Activated CD8-positive, alpha-beta memory T cell treated with anti-CD3 and anti-CD28 coated beads, Interleukin-2, amount 50 U/mL, for 4 hours (primary cell): ENCODE measurements around the gene KCNG1.
A peak's percentile ranks its signal among the peaks of the same experiment; 100 is the strongest.
"Not testable (repeated sequence)": the region's sequence is repeated elsewhere in the genome, so short reads cannot be mapped to it uniquely, and the experiment has no call there.

ENCODE experiments used
- DNase-seq: peaks from one replicate; pipeline ENCODE4 v3.0.0-alpha.2; 2020

The KCNG1 gene

DNA sequence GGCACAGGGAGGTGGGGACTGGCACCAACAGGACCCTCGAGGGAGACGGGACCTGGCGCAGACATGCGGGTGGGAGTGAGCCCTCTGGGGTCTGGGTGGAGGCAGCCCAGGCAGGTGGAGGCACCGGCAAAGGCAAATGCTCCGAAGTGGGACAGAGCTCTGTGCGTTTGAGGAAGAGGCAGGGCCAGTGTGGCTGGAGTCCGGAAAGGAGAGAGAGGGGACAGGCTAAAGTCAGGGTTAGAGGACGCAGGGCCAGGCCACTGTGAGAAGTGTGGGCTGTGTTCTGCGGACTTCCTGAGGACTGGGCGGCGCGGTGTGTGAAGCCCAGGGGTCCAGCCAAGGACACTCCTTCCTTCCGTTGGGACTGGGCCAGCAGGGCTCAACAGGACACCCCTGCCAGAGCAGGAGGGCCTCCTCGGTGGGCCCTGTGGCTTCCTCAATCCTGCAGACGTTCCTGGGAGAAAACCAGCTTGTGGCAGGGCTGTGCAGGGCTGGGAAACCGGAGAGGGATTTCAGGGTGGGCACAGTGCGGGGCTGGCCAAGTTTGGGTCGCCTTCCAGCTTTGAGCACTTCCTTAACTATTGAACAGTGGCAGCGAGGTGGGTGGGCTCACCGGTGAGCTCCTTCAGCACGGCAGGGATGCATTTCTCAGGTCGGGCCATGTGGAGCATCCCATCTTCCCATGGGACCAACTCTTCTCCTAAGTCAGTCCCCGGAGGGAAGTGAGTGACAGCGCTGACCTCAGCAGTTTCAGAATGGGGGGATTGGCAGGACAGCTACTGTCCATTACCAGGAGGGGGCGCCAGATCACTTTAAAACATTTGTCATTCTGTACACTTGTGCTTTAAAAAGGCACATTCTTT, 41.8 kb downstream of the KCNG1 start:
- DNase-seq, result peak; percentile 71

DNA sequence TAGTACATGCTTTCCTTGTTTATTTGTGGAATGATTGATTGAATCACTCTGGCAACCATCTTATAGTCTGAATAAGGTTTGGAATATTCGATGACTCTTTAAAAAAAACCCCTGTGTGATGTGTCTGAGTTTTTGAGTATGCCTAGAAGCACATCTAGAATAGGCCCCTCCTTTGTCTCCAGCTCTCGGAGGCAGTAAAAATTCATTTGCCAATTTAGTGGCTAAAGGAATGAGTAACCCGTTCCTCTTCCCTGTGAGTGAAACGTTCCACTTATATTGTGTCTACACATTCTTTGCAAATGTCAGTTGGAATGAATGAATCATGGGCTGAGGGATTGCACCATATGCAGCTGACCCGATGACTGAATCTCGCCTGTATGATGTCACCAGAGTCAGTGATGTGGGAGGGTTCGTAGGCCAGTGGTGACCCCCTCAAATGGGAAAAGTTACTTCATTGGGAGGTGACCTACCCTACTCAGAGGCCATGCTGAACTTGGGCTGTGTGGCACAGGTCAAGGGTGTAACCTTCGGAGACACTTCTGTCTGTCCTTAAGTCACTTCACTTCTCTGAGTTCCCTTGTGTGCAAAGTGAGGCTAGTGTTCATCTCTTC, 42.7 kb downstream of the KCNG1 start:
- no peak for DNase-seq

DNA sequence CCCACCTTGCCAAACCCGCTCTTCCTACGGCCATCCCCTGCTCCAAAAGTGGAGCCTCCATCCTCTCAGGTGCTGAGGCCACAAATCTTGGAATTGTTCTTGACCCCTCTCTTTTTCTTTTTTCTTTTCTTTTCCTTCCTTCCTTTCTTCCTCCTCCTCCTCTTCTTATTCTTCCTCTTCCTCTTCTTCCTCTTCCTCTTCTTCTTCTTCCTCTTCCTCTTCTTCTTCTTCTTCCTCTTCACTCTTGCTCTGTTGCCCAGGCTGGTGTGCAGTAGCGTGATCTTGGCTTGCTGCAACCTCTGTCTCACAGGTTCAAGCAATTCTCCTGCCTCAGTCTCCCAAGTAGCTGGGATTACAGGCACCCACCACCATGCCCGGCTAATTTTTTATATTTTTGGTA, 44.4 kb downstream of the KCNG1 start:
- not testable (repeated sequence) for DNase-seq

DNA sequence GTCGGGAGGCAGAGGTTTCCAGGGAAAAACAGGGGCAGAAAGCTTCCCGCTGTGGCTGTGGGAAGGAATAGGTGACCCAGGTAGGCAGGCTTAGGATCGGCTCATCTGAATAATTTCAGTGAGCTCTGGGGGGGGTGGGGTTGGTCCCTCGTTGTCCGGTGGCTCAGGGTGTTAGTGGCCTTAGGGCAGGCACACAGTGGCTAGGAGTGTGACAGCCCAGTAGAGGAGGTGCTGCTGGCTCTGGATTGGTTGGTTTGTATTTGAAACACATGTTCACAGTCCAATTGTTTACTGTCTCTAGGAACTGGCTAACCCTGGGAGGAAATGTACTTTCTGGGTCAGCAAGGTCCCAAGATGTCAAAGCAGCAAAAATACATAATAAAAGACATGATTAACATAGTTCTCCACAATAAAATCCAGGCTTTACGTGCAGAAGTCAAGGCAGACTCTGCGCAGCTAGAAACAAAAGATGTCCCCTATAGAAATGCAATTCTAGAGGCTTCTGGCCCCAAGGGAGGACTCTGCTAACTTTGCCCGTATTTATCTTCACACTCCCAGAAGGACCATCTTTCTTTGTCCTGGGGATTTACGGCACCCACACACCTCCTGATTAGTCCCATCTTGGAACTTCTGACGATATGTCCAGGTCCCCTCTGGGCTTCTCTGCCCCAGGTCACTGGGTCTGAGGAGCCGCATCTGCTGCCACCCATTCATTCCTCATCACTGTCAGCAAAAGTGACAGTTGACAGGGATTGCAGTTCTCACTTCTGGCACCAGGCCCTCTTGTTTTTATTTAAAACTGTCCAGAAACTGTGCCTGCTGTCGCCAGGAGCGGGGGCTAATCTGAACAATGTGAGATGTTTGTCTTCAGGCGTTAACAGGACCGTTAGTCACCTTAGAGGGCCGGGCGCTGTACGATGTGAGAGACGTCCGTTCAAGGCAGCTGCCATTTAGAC, 45.6 kb downstream of the KCNG1 start:
- no peak for DNase-seq

DNA sequence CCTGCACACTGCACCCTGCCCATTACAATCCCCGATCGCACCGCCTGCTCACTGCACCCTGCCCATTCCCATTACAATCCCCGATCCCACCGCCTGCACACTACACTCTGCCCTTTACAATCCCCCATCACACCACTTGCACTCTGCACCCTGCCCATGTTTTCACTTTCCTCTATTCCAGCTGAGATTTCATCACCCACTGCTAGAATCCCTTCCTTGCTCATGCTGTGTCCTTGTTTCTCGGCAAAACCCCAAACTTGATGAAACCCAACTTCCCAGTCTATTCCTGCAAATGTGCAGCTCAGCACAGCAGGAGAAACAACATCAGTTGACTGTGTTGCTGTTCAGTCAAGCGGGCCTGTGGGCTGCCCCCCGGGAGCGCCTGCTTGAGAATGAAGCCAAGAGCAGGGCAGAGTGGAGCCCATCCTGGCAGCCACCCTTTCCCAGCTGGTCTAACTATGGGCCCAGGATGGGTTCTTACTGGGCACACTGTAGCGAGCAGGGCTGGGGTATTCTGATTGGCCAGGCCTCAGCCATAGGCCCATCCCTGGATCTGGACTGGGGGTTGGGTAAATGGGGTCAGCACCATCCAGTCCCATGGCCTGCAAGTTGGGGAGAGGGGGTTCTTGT, 47.1 kb downstream of the KCNG1 start:
- no peak for DNase-seq

DNA sequence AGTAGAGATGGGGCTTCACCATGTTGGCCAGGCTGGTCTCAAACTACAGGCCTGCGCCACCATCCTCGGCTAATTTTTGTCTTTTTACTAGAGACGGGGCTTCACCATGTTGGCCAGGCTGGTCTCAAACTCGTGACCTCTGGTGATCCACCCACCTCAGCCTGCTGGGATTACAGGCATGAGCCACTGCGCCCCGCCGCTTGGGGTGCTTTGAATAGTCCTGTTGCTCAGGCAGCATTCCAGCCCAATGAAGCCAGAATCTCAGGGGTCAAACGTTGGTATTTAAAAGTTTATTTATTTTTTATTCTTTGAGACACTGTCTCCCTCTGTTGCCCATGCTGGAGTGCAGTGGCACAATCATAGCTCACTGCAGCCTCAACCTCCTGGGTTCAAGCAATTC, 53.0 kb downstream of the KCNG1 start:
- no peak for DNase-seq

DNA sequence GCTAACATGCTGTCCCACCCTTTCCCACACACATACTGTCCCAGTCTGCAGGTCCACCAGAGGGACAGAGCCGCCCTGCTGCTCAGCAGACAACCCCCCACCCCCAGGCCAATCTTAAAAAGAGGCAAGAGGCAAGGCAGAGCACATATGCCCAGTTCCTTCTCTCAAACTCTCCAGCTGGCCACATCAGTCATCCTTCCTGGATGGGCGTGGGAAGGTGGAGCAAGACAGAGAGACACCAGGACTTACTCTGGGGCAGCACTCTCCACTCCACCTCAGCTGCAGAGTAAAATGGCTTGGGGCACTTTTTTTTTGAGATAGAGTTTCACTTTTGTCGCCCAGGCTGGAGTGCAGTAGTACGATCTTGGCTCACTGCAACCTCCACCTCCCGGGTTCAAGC, 53.5 kb downstream of the KCNG1 start:
- DNase-seq, result no peak

DNA sequence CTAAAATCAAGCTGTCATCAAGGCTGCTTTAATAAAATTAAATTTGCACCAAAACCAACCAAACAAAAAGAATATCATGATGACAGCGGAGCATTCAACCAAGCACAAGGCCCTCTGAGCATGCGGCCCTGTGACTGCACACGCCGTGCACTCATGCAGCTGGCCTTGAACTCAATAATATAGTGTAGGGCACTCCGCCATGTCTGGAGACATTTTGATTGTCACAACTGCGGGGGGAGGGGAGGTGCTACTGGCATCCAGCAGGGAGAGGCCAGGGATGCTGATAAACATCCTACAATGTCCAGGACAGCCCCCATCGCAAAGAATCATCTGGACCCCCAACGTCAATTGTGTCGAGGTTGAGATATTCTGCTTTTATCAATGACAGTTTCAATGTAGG, 54.6 kb downstream of the KCNG1 start:
- no peak for DNase-seq

DNA sequence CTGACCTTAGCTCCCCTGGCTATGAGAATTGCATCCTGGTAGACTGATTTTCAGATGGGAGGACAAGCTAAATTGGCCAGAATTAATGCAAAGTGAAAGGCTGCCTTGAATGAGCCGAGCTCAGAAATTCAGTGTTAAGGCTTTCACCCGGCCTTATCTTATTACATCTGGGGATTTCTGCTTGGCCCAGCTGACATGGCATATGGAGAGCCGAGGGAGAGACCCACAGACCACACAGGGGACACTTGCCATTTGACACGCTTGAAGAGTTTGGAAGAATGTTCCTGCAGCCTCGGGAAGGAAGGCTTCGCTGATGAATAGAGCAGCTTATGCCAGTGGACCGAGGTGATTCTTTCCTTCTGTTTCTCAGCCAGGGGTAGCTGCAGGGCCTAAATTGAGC, 55.3 kb downstream of the KCNG1 start:
- no peak for DNase-seq

DNA sequence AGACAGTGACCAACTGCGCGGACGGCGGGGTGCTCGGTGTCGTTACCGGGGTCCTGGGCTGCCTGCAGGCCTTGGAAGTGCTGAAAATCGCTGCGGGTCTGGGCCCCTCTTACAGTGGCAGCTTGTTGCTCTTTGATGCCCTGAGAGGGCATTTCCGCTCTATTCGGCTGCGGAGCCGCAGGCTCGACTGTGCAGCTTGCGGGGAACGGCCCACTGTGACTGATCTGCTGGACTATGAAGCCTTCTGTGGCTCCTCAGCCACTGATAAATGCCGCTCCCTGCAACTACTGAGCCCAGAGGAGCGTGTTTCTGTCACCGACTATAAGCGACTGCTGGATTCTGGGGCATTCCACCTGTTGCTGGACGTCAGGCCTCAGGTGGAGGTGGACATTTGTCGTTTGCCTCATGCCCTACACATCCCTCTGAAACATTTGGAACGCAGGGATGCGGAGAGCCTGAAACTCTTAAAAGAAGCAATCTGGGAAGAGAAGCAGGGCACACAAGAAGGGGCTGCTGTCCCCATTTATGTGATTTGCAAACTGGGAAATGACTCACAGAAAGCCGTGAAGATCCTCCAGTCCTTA, 63.3 kb downstream of the KCNG1 start:
- DNase-seq, result no peak

DNA sequence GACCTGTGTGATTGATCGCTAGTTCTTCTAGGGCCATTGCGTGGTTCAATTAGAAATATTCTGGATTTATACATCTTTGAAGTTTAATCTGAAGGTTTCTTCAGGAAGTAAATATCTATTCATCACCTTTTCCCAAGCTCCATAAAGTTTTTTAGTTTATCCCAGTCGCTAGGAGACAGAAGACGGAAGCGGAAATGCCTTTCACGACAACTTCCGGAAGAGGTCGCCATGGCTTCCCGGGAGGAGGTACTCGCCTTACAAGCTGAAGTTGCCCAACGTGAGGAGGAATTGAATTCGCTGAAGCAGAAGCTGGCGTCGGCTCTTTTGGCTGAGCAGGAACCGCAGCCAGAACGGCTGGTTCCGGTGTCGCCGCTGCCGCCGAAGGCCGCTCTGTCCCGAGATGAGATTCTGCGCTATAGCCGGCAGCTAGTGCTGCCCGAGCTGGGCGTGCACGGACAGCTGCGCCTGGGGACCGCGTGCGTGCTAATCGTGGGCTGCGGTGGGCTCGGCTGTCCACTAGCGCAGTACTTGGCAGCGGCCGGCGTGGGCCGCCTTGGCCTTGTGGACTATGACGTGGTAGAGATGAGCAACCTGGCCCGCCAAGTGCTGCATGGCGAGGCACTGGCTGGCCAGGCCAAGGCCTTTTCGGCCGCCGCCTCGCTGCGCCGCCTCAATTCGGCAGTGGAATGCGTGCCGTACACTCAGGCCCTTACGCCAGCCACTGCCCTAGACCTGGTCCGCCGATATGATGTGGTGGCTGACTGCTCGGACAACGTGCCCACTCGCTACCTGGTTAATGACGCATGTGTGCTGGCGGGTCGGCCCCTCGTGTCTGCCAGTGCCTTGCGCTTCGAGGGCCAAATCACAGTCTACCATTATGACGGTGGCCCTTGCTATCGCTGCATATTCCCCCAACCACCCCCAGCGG, 64.0 kb downstream of the KCNG1 start, which contains the start of gene MOCS3:
TSS of gene MOCS3 (plus strand) at position 204 of the 928 bp plus-strand sequence. CDS start at position 229, 25 bp downstream.
- DNase-seq, result peak; percentile 79

DNA sequence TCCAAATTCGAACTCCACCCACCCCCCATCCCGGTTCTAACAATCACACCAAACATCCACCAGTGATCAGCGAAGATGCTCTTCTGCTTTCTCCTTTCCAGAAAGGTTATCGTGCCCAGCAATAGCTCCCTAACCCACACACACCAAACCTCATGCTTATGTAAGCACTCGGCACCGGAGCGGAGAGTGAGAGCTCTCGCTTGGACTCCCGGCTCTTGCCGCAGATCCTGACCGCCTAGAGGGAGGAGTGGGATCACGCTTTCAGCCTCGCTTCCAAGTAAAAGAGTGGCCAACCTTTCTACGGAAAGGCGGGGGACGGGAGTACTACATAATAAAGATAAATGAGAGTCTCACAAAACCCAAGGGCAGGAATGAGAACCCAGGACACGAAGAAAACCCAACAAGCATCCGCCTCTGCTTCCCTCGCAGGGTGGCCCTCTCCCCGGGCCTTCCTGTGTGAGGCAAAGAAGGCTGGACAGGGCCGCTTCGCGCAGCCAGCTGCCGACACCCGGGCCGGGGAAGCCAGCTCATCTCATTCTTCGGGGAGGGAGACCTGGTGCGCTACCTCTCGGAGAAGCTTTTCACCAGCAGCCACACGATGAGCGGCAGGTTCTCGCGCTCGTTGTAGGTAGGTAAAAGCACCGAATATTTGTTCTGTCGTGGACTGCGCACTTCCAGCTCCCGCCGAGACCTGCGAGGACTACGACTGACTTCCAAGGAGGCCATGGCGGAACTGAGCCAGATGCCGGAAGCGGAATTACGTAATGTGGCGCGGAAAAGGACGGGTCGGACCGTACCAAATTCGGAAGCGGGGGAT, 64.9 kb downstream of the KCNG1 start, which contains the start of gene DPM1:
TSS of gene DPM1 (minus strand) at position 735 of the 817 bp plus-strand sequence. CDS start at position 726, 9 bp downstream.
- DNase-seq, result peak; percentile 84

DNA sequence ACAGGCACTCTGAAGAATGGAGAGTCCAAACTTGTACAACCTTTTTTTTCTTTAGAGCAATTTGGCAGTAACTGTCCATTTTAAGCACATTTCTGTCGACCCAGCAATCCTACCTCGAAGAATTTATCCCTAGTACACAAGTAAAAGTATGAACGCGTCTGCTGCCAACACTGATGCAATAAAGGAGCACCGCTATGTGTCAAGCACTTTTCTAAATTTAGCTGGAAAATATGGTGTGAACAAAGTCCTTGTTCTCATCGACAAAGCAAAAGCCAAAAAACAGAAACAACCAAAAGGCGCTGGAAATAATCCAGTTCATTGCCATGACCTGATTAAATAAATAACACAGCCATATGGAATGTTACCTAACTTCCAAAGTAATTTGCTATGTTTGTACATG, 65.6 kb downstream of the KCNG1 start:
- no peak for DNase-seq

DNA sequence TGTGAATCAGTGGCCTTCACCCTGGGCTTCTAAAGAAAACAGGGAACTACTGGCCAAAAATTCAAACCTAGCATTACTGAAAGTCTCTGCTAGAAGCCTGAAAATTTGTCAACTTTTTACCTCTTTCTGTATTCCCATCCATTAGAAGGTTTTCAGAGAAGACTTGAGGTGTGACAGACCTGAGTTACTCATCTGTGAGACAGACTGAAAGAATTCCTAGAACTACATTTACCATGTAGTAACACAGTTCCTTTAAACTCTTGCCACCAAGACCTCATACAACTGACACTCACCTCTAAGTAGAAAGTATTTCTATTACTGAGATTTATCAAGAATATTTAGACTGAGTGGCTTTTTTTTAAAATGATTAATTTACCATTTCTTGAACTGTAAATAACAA, 69.1 kb downstream of the KCNG1 start:
- no peak for DNase-seq
